ENCODE measurements around the gene ZBTB44.
A peak's percentile ranks its signal among the peaks of the same experiment; 100 is the strongest.

ZBTB44 gene

GRCh38 chr11:130322126-130322525 is 7.4 kb upstream of the ZBTB44 start:
- DNase-seq: no peak
- Mint-ChIP-seq H3K27me3 (no peaks in the 10 kb centered on the region), H3K9me3 (peaks cover 3 to 13% of the 10 kb centered on the region in 2 donors), H3K4me3 (no peak overlapping the region), H3K4me1 (no peaks in the 10 kb centered on the region), H3K27ac (no peak overlapping the region)
- no peak for ATAC-seq

DNA sequence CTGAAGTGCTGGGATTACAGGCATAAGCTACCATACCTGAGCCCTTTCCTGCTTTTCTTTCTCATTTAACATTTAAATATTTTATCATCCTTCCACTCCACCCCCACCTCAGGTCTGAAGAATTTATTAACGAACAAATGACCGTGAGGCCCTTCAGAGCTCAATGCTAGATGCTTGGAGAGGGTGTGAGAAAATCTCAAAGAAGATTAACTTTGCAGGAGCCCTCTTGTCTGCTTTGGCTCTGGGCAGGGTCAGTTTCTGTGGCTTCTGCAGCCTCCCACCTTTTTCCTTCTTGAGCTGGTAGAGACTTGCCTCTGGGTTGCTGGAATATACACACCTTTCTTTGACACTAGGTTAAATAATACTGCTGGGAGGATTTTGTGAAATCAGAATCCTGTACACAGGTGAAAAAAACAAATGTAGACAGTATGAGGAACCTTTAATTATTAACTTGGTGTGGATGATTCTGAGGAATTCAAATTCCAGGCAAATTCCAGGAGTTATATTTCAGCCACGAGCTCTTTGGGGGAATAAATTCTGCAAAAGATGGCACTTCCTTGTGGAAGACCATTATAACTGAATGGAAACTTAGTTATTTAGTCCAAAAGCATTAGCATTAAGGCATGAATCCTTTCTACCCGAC is 3.4 kb upstream of the ZBTB44 start:
- peaks cover 3 to 13% of the 10 kb centered on the region in 2 donors for H3K9me3 Mint-ChIP-seq
- H3K27ac Mint-ChIP-seq: no peak overlapping the region
- peaks cover 16% of the 10 kb centered on the region for H3K4me1 Mint-ChIP-seq
- no peak for DNase-seq
- no peak overlapping the region for H3K4me3 Mint-ChIP-seq
- no peaks in the 10 kb centered on the region for H3K27me3 Mint-ChIP-seq
- ATAC-seq: no peak

- Mint-ChIP-seq H3K27ac (peak overlapping the region; percentile 98 to 99), H3K27me3 (no peaks in the 10 kb centered on the region), H3K9me3 (no peaks in the 10 kb centered on the region), H3K4me3 (peak overlapping the region; percentile 93 to 99), H3K4me1 (peaks cover 40% of the 10 kb centered on the region)
- peak; percentile 60 to 69 for DNase-seq
- ATAC-seq: peak; percentile 62
Measured at GRCh38 chr11:130315354-130315970, 745 bp upstream of the ZBTB44 start.

DNA sequence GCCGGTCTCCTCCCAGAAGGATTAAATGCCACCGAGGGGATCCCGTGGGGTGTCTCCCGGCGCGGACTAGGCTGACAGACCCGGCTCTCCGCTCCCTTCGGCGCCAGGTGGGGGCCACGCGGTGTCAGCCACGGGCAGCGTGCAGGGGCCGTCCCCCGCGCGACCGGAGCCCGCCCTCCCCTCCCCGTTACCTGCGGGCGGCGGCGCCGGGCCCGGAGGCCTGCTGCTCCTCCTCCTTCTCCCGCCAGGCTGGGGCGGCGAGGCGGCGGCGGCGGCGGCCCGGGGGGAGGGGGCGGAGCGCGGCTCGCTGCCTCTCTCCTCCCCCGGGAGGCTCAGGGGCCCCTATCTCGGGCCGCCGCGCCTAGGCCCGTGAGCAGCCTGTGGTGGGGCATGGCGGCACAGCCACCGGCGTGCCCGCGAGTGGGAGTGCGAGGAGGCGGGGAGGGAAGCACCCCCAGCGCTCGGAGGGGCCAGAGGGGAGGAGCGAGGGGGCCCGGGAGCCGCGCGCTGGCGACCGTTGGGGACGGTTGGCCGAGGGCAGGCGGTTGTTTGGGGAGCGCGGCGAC is 450 bp downstream of the ZBTB44 start:
- Mint-ChIP-seq H3K4me1 (peaks cover 44% of the 10 kb centered on the region), H3K9me3 (no peaks in the 10 kb centered on the region), H3K27ac (peak overlapping the region; percentile 96 to 98), H3K4me3 (peak overlapping the region; percentile 96 to 99), H3K27me3 (no peaks in the 10 kb centered on the region)
- ATAC-seq (peak; percentile 77), DNase-seq (peak; percentile 69 to 71)

DNA sequence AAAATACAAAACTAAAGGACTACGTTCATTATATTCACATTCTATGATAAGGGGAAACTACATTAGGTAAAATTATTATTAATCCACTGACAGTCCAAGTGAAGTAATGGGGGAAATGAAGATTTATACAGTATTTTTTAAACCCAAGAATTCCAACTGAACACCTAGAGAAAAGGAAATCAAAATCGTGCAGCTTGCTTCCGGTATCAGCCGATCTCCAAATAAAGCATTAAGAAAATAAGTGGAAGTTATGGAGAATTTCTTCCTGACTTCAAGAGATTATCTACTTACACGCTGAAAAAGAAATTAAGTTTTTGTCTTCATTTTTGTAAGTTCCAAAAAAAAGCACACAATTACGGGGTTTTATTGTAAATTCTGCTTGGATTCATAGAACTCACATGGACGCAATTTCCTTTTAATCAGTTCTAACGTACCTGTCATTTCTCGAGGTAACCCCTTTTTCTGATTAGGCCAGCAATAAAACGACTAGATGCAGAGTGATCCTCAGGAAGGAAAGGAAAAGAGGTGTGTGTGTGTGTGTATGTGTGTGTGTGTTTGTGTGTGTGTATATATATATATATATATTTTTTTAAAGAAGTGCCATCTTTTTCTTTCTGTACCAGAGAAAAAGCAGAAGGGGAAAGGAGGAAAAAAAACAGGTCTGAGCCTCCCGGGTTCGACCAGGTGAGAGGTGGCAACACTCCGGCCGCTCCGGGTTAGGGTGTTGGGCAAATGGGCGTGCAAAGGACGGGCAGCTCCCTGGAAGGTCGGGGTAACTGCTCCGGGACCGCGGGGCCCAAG is 1.1 kb downstream of the ZBTB44 start:
- peaks cover 50% of the 10 kb centered on the region for H3K4me1 Mint-ChIP-seq
- peak overlapping the region; percentile 96 to 98 for H3K27ac Mint-ChIP-seq
- ATAC-seq (no peak), DNase-seq (no peak)
- peak overlapping the region; percentile 93 to 96 for H3K4me3 Mint-ChIP-seq
- no peaks in the 10 kb centered on the region for H3K27me3 Mint-ChIP-seq
- H3K9me3 Mint-ChIP-seq: no peaks in the 10 kb centered on the region

DNA sequence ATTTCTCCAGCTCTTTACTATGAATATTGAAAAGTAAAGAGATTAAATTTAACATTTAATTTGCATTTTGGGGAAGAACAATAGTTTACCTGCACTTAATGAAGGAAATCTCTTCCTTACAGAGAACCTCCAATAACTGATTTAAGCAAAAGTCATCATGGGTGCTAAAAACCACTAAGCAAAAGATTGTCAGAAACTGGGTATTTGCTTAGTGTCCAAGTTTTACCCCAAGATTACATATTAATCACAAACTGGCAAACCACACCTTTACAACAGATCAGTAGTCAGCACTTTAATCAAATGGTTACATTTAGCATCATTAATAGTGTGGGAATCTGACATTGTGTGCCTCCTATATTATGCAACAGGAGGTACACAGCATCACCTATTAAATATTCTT is 2.7 kb downstream of the ZBTB44 start:
- Mint-ChIP-seq H3K27ac (no peak overlapping the region), H3K4me3 (peak overlapping the region; percentile 93 to 96), H3K9me3 (no peaks in the 10 kb centered on the region), H3K27me3 (no peaks in the 10 kb centered on the region), H3K4me1 (peaks cover 57% of the 10 kb centered on the region)
- DNase-seq (no peak), ATAC-seq (no peak)

GRCh38 chr11:130310622-130311021 is 4.1 kb downstream of the ZBTB44 start:
- ATAC-seq: no peak
- Mint-ChIP-seq H3K27ac (no peak overlapping the region), H3K27me3 (no peaks in the 10 kb centered on the region), H3K9me3 (peaks cover 0 to under 1% of the 10 kb centered on the region in 2 donors), H3K4me3 (no peak overlapping the region), H3K4me1 (peaks cover 48% of the 10 kb centered on the region)
- no peak for DNase-seq

DNA sequence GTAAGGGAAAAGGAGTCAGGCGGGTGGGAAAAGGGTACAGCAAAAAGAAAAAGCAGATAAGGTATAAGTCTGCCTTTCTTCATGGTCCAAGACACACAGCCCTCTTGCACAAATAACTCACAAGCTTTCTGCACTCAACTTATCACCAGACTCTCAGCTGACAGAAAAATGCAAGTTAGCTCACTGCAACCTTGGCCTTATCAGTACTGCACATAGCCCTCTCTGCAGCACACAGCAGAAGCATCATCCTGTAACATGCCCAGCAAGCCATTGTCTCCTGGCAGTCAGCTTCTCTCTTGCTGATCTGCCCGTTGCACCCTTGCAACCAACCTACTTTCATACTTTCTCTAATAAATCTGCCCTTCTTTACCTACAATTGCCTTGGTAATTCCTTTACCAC is 5.8 kb downstream of the ZBTB44 start:
- Mint-ChIP-seq H3K4me3 (no peak overlapping the region), H3K4me1 (peaks cover 55% of the 10 kb centered on the region), H3K27me3 (no peaks in the 10 kb centered on the region), H3K27ac (no peak overlapping the region), H3K9me3 (peaks cover 10 to 11% of the 10 kb centered on the region in 2 donors)
- ATAC-seq (no peak), DNase-seq (no peak)

GRCh38 chr11:130308059-130308458 is 6.7 kb downstream of the ZBTB44 start:
- H3K4me1 Mint-ChIP-seq: peaks cover 57% of the 10 kb centered on the region

GRCh38 chr11:130304651-130305050 is 10.1 kb downstream of the ZBTB44 start:
- H3K27me3 Mint-ChIP-seq: no peaks in the 10 kb centered on the region
- H3K4me3 Mint-ChIP-seq: peak overlapping the region in 1 of 2 donors; percentile 19
- peaks cover 10 to 11% of the 10 kb centered on the region in 2 donors for H3K9me3 Mint-ChIP-seq
- no peak for DNase-seq
- H3K27ac Mint-ChIP-seq: no peak overlapping the region
- no peak for ATAC-seq
- H3K4me1 Mint-ChIP-seq: peaks cover 66% of the 10 kb centered on the region

More at GRCh38 chr11:130308059-130308458, 6.7 kb downstream of the ZBTB44 start:
- Mint-ChIP-seq H3K4me3 (no peak overlapping the region), H3K27me3 (no peaks in the 10 kb centered on the region), H3K27ac (no peak overlapping the region), H3K9me3 (peaks cover 10 to 11% of the 10 kb centered on the region in 2 donors)
- no peak for DNase-seq
- ATAC-seq: no peak

- Mint-ChIP-seq H3K27me3 (no peaks in the 10 kb centered on the region), H3K27ac (peak overlapping the region in 1 of 2 donors; percentile 24), H3K4me3 (peak overlapping the region in 1 of 2 donors; percentile 2), H3K4me1 (peaks cover 60% of the 10 kb centered on the region), H3K9me3 (peaks cover 10 to 11% of the 10 kb centered on the region in 2 donors)
- no peak for DNase-seq
- ATAC-seq: no peak
Measured at GRCh38 chr11:130301002-130301401, 13.7 kb downstream of the ZBTB44 start.

GRCh38 chr11:130300567-130300966 is 14.2 kb downstream of the ZBTB44 start:
- H3K4me1 Mint-ChIP-seq: peaks cover 58% of the 10 kb centered on the region
- ATAC-seq (no peak), DNase-seq (no peak)
- peaks cover 10 to 11% of the 10 kb centered on the region in 2 donors for H3K9me3 Mint-ChIP-seq
- peak overlapping the region in 1 of 2 donors; percentile 29 for H3K27ac Mint-ChIP-seq
- H3K4me3 Mint-ChIP-seq: no peak overlapping the region
- H3K27me3 Mint-ChIP-seq: no peaks in the 10 kb centered on the region

DNA sequence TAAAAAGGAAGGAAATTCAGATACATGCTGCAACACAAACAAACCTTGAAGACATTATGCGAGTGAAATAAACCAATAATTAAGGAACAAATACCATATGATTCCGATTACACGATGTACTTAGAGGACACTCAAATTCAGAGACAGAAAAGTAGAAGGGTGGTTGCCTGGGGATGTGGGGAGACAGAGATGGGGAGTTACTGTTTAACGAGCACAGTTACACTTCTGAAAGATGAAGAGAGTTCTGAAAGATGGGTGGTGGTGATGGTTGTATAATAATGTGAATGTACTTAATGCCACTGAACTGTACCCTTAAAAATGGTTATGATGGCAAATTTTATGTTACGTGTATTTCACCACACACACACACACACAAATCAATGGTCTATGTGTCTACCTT is 14.7 kb downstream of the ZBTB44 start:
- DNase-seq: no peak
- Mint-ChIP-seq H3K27ac (no peak overlapping the region), H3K27me3 (no peaks in the 10 kb centered on the region), H3K9me3 (peaks cover 4 to 5% of the 10 kb centered on the region in 2 donors), H3K4me3 (no peak overlapping the region), H3K4me1 (peaks cover 56% of the 10 kb centered on the region)
- no peak for ATAC-seq

DNA sequence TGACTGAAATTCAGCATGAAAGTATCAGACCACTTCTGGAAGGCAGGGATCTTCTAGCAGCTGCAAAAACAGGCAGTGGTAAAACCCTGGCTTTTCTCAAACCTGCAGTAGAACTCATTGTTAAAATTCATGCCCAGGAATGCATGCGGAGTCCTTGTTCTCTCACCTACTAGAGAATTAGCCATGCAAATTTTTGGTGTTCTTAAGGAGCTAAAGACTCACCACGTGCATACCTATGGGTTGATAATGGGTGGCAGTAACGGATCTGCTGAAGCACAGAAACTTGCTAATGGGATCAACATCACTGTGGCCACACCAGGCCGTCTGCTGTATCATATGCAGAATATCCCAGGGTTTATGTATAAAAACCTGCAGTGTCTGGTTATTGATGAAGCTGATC is 19.1 kb downstream of the ZBTB44 start:
- DNase-seq: no peak
- Mint-ChIP-seq H3K9me3 (no peaks in the 10 kb centered on the region), H3K27ac (no peak overlapping the region), H3K4me3 (no peak overlapping the region), H3K27me3 (no peaks in the 10 kb centered on the region), H3K4me1 (peaks cover 27% of the 10 kb centered on the region)
- ATAC-seq: no peak

- Mint-ChIP-seq H3K4me1 (peaks cover 25% of the 10 kb centered on the region), H3K27me3 (no peaks in the 10 kb centered on the region), H3K4me3 (no peak overlapping the region), H3K27ac (no peak overlapping the region), H3K9me3 (peaks cover 7 to 10% of the 10 kb centered on the region in 2 donors)
- ATAC-seq (no peak), DNase-seq (no peak)
Measured at GRCh38 chr11:130282111-130282510, 32.6 kb downstream of the ZBTB44 start.

Data from stimulated activated naive CD8-positive, alpha-beta T cell treated with anti-CD3 and anti-CD28 coated beads, Interleukin-15, amount 100 ng/mL, for 72 hours (primary cell).